ENCODE results near the gene DPH3.

The DPH3 gene

DNA sequence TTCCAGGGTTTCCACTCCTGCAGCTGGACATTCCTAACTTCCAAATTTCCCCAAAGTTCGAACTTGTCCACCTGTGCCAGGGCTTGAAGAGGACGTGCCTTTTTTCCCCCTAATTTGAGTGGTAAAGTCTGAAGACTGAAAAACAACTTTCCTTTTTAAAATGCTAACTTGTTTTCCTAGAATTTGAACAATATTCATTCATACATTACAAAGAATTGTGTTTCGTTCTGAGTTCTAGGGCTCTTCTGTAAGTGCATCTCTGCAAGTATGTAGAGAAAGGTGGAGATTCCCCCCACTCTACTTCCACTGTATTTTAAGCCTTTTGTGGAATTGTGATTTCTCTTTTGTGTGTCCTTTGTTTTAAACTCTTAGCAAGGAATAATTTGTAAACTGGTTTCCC, 9.4 kb downstream of the DPH3 start:
- peak in 1 of 5 donors; percentile 57 for DNase-seq

DNA sequence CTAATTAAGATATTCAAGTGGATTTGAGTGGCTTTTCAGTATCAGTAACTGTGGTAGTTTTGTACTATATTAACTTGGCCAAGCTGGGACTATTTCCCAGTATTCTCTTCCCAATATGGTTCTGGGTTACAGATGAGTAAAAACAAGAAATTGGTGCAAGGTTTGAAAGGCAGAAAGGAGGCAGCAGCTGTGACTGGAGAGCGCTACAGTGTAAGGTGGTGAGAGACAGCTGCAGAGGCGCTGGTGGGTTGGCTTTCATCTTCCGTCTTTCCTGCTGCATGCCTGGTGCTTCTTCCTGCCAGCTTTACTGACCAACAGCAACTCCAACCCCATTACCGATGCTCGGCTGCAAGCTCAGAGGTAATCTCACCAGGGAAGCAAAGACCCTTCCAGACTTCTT, 9.8 kb downstream of the DPH3 start:
- peak in 1 of 5 donors; percentile 78 for DNase-seq

DNA sequence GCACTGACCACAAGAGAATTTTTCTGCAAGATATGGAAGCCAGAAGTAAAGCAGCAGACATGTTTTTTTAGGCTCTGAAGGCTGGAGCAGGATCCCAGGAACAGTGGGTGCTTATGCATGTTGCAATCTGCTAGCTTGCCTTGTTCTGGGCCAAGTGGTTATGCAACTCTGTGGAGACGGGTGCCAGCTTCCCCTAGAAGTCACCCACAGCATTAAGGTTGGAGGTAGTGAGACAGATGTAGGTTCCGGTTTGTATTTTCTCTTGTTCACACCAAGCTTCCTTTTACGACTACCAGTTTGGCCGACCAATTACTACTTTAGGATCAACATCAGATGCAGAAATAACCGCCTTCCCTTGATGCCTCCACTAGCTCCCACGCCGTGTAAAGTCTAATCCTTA, 11.1 kb downstream of the DPH3 start:
- DNase-seq = no peak

DNA sequence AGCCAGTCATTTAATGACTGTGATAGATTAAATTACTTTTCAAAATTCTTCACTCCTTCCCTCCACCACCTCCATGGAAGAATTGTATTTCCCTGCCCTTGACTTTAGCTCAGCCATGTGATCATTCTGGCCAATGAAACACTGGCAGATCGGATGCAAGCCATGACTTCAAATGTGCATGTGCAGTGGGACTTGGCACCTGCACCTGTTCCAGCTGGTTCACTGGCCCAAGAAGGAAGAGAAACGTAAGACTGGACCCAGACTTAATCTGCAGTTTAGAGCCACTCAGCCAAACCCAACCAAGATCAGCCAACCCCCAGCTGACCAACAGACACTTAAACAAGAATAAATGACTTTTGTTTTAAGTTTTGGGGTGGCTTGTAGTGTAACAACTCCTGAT, 11.8 kb downstream of the DPH3 start:
- no peak for DNase-seq

DNA sequence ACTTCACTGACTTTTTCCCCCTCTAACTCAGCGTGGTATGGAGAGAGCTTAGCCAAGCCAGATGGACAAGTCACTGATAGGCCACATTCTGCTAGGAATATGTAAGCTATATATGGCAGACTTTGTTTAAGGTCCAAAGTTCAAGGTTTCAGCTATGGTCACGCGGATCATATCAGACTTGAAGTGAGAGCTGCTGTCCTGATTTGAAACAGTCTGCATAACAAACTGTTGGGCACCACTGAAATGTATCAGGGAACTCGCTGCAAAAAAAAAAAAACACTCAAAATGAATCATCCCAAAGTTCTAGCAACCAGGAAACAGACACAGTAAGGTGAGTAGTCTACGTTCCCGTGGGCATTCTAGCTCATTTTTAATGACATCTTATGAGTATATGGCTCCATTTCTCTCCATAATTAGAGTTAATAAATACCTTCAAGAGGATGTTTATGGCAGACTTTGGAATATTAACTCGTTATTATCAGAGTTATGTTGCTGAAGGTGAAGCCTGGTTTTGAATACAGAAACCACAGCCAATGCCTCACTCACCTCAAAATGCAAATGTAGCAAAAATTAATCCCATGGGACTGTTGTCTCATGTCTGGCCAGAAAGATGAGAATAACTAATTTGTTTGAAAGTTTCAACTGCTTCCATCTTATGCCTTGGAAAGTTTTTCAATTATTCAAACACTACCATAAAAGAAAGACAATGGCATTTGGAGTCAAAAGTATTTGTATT, 12.3 kb downstream of the DPH3 start:
- DNase-seq = no peak

DNA sequence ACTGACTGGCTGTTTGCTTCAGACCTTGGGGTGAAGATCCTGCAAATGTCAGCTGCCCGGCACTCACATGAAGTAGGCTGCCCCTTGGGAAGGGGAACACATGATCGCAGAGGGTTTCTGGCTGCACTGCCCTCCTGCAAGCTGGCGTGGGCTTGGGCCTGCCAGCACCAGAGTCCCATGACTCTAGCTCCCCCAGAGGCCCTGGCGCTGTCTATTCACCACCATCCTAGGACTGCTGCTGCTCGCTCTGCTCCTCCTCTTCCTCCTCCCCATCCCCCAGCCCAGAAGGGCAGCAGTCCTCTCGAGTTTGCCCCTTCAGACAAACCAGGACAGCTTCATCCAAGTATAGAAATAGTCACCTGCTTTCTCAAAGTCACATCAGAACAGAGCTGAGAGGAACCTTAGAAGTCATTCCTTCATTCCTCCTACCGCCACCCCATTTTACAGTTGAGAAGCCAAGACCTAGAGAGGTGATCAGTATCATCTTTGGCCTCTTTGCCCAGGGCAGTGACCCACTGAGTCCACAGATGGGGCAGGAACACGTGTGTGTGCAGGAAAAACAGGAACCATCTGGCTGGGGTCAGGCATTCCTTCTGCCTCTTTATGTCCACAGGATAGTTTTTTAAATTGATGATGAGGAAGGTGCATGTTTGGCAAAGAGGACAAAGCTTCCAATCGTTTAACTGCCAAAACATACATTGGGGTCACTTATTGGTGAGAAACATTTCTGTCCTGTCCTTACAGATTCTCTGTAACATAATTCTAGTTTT, 13.2 kb downstream of the DPH3 start:
- no peak for DNase-seq

DNA sequence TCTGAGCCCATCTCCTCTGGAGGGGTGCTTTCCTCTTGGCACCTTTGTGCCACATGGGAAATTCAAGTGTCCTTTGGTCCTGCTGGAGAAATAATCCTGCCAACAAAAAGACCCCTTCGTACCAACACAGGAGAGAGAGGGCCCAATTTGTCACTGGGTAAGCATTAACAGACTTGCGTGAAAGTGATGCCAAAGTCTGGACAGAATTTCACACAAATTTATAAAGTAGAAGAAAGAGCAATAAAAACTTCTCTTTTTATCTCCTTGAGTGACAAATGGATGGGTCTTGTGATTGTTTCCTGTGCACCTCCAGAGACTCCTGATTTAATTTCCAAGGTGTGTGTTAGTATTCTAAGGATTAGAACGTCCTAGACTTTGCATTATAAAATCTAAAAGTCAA, 14.9 kb downstream of the DPH3 start:
- DNase-seq = no peak

DNA sequence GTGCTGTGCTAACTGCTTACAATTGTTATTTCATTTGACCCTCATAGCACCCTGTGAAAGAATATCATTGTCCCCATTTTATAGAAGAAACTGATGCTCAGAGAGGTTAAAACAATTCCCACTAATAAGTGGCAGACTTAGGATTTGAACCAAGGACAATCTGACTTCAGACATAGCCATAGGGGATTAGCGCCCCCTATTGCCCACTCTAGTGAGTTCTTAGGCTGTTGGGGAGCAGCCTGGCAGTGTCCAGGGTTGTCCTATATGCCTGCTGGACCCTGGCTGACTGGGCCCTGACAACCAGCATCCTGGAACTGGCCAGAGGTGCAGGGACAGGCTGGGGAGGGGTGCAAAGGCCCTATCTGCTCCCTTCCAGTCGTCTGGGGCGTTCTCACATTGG, 15.4 kb downstream of the DPH3 start:
- DNase-seq = no peak

DNA sequence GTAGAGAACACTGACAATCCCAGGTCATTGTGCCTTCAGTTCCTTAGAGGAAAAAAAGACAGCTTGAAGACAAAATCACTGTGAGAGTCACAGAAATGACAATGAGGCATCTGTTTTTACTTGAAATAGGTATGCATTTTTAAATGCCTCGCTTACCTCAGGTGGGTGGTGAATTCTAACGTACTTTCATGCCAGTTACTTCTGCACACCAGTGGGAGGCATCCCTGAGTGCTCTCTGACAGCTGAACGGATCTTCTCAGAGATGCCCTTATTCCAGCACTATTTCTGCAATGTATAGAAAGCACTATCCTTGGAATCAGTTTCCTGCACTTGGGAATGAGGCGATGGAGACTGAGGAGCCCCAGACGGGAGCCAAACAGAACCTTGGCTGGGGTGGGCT, 16.2 kb downstream of the DPH3 start:
- DNase-seq = no peak

DNA sequence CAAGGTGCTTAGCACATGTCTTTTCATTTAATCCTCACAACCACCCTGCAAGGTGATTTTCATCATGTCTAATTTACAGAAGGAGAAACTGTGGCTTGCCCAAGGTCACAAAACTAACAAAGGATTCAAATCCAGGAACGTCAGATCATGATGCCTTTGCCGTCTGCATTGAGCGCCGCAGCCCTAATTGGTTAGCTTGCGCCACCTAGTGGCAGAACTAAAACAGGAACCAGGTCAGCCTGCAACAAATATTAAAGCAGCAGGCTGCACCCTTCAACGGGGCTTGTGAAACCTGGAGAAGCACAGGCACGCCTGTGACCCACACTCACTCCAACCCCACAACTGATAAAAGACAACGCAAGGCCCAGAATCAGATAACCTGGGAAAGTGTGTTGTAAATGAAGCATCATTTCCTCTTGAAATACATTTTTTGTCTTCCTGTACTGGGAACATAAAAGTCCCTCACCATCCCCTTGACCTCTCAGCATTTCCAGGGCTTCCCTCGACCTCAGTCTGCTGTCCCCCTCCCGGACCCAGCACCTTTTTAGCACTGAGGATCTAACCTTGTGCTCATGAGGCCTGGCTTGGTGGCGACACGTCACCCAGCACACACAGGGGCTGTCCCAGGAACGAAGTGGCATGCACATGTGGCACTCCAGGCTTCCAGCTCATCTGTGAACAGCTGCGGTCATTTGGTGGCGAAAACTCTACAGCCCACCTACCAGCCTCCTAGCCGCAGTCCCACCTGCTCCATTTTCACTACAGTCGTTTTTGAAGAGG, 17.3 kb downstream of the DPH3 start:
- peak; percentile 38 to 81 (median 66) for DNase-seq

DNA sequence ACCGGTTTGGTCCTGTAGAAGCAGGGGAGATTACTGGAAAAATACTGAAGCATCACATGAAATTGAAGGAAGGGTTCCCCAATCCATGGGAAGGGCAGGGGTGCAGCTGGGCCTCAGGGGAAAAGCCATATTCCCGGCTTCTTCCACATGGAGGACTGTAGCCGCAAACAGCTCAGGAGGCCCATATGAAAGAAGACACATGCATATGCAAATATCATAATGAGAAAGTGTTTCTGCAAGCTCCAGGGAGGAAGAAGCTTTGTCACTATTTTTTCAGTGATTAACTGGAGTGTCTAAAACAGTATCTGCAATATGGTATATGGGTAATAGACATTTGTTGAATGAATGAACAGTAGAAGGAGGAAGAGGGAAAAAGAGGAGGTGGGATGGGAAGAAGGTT, 19.1 kb downstream of the DPH3 start:
- DNase-seq = no peak

DNA sequence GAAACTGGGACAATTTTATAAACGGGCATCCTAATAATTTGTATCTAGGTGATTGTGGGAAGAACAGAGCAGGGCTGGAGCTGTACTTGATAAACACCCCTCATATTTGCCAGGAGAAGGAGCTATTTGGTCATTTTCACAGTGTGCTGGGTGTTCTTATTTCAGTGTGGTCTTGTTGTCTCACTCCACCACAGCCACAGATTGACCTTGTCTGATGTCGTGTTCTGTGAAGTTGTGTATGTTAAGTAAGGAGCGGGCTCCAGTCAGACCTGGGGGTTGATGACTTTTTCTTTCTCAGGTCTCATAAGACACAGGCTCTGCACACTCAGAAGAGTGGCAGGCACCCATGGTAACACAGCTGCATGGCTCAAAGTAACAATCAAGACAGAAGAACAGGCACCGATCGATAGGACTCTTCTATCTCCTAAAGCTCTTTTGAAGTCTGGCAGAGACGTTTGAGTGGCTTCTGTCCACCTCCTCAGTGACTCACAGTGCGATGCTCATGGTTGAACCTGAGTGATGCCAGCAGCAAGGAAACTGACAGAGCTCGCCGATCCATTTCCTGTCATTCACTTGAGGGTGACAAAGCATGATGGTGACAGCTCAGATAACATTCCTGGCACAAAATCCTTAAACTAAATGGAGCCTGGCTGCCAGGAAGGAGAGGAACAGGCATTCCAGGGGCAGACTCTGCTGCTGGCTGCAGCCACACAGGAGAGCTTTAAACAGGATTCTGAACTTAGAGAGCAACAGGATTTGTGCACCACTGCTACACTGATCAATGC, 20.8 kb downstream of the DPH3 start:
- DNase-seq = peak in 1 of 5 donors; percentile 26

DNA sequence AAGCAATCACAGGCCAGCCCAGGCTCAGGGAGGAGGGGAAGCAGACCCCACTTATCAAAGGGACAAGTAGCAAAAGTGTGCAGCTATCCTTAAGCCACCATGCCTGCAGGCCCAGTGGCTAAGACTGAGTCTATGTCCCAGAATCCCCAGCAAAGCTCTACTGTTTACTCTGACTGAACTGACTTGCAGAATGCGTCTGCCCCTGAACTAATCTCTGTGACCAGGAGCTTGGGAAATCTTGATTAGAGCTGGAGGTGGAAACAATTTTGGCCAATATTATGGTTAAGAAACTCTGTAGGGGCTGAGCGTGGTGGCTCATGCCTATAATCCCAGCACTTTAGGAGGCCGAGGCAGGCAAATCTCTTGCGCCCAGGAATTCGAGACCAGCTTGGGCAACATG, 22.6 kb downstream of the DPH3 start:
- DNase-seq = no peak

DNA sequence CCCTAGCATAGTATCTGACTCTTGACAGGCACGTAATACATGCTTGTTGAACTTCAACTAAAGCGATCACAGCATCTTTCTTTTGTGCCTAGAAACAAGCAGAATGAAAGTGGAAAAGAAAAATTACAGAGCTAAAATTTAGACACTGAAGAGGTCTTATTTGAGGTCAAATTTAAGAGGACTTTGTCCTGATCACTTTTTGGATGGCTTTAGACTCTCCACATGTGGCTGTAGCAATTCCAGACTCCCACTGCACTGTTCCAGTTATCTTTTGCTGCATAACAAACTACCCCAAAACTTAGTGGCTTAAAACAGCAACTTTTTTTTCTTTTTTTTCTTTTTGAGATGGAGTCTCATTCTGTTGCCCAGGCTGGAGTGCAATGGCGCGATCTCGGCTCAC, 23.5 kb downstream of the DPH3 start:
- no peak for DNase-seq

DNA sequence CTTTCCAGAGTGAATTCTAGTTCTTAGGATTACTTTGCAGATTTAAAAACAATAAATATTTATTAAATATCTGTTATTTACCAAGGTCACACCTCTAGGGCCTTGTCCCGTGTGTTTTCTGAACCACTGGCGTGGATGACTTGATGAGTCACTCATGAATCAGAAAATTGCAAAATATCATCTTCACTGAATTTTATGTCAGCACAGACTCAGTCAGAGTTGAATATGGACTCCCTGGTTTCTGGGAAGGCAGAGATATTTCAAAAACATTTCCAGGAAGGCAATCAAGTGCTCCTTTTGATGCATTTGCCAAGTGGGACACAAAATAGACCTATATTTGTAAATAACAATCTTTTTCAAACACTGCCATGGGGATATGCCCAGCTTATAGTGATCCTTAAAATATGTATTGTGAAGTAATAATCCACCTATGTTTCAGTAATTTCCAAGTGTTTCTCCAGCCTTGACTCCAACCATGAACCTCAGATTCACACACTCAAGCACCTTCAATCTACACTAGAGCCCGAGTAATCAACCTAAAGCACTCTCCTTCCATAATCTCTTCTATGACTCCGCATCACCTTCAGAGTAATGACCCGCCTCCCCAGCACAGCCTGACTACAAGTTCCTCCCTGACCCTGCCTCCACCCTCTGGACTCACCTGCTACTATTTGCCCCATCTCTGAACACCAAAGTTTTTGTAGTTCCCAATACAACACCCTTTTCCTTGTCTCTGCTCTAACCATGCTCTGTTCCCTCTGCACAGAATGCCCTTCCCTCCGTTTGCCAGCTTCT, 24.3 kb downstream of the DPH3 start:
- DNase-seq = peak in 1 of 5 donors; percentile 36

DNA sequence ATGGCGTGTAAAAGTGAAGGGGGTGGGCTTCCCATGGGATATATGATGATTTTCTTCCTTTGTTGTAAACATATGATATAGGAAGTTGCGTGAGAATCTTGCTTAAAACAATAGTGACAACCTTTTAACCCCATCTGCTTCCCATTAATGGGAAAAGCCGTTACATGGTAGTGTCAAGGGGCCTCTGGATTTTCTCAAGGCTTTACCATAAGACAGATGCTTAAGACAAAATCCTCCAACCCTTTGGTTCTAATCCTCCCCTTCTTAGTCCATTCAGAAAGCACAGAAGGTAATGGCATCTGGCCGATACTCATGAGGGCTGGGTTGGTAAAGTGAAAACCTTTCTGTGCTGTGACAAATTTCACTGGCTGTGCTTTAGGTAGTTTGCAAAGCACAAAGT, 25.0 kb downstream of the DPH3 start:
- no peak for DNase-seq

DNA sequence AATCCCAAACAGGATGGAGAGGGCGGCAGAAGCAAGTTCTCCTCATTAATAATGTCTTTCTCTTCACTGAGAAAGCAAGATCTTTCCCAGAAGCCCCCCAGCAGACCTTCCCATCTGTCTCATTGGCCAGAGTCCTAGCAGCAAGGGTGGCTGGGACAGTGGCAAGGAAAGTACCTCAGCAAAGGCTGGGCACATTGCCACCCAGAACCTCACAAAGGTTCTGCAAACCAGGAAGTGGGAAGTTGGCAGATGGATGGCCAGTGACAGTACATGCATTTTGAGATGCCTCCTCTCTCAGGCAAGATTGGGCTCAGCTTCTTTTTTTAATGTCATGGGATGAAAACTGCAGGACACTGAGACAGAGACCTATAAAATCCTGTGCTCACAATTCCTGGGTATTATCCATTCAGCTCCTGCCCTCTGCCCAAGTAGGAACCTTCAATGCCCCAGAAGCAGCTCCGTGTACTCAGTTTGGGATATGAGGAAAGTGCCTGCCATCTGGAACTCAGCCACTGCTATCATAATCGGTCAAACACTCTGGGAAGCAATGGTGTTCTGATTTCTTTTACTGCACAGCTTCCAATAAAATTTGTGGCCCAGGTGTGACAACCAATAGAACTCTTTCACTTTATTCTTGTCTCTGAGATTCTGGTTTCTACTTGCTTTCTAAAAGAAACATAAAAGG, 25.5 kb downstream of the DPH3 start:
- no peak for DNase-seq

DNA sequence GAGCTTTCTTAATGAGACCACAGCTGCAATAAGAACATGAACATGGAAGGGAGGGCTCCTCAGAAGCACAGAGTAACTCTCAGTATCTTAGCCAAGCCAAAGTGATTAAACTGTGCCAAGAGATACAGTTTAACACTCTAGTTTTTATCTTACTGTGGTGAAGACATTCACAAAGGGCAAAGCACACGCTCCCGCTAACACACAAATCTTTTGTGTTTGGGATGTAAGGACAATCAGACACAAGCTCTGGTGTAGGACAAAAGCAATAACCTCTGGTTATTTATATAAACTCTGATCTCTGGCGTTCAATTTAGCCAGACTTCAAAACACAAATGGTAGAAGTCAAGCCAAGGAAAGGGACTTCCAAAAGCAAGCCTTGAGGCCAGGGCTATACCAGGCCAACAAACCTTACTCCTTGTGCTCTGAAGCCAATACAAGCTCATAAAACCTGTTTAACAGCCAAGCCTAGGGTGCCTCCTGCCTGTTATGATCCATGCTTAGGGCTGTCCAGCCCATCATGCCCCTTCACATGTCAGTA, 27.8 kb downstream of the DPH3 start:
- no peak for DNase-seq

DNA sequence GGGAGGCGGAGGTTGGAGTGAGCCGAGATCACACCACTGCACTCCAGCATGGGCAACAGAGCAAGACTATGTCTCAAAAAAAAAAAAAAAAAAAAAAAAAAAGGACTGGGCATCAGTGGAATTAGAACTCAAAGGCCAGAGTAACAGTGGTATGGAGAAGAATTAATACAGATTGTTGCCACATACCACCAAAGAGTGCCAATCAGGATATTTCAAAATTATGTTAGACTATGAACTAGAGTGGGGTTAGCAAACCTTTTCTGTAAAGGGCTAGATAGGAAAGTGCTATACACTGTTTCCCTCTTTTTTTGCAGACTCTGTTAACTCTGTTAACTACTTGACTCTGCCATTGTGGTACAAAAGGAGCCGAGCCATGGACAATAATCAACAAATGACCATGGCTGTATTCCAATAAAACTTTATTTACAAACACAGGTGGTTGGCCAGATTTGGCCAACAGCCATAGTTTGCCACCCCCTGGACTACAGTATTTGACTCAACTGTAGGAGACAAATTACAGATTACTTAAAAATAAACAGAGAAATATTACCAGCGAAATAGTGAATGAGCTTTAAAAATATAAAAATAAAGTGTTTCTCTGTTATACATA, 28.6 kb downstream of the DPH3 start:
- DNase-seq = no peak

DNA sequence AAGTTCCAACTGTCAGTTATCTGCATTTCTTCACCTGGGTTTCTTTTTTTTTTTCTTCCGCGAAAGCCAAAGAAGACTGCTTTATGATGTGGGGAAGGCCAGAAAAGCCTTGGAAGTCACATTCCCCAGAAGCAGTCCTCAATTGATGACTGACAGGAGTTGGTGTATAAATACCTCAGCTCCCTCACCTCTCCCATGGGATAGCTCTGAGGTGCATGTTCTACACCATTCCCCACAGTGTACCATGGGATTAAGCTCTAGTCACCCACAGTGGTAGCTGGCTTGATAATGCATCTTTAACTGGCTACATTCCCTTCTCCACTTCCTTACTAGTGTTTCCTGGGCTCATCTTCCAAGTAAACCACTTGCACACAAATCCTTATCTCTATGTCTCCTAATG, 30.5 kb downstream of the DPH3 start:
- DNase-seq = no peak

DNA sequence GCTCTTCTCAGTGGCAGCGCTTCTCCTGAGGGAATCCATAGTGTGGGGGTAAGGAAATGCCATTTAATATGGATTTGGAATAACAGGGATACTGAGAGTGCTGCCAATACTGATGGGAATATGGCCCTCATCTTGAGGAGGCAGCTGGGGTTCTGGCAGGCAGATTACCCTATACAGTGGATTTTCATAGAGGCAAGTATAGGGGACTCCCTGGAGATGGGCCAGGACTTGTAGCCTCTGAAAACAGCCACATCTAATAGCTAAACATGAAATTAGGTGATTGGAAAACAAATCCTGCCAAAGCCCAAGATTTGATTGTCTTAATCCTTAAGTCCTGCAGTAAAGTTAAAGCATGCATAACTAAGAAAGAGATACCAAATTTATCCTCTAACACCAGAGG, 30.9 kb downstream of the DPH3 start:
- DNase-seq = no peak

Measured in T-helper 1 cell (primary cell).